SK-N-SH treated with all-trans-retinoic acid at 6 μM for 48 hours (cell line): ENCODE measurements around the gene FXYD2.

Experiments
- ATAC-seq: fragments of 200-7000 bp; cut with Tn5 transposase; 3 replicates; pipeline ENCODE4 v1.9.1; 2020; ENCODE audit warnings: mild to moderate bottlenecking, moderate library complexity
- ARNTL ChIP-seq: fragments of 450-650 bp; formaldehyde crosslinking; IDR thresholded peaks from 2 replicates; pipeline ENCODE4 v1.5.0; 2020; ENCODE audit warnings: low read depth, mild to moderate bottlenecking, moderate library complexity, borderline replicate concordance
- CSDC2 ChIP-seq: fragments of 250-450 bp; sonication (Bioruptor Pico); IDR thresholded peaks from 2 replicates; pipeline ENCODE4 v1.5.0; 2020; ENCODE audit warnings: mild to moderate bottlenecking, moderate library complexity
- ESRRG ChIP-seq: fragments of 250-450 bp; sonication (Bioruptor Pico); IDR thresholded peaks from 2 replicates; pipeline ENCODE4 v1.6.1; 2021; ENCODE audit warnings: mild to moderate bottlenecking
- GLIS3 ChIP-seq: fragments of 250-450 bp; sonication (Bioruptor Pico); IDR thresholded peaks from 2 replicates; pipeline ENCODE4 v1.5.0; 2020; ENCODE audit warnings: mild to moderate bottlenecking, moderate library complexity
- ISL1 ChIP-seq: fragments of 250-450 bp; sonication (Bioruptor Pico); IDR thresholded peaks from 2 replicates; pipeline ENCODE4 v2.1.2; 2022; ENCODE audit warnings: mild to moderate bottlenecking, moderate library complexity
- OSR1 ChIP-seq: fragments of 250-450 bp; sonication (Bioruptor Pico); IDR thresholded peaks from 2 replicates; pipeline ENCODE4 v1.8.0; 2022; ENCODE audit warnings: moderate library complexity, mild to moderate bottlenecking, inconsistent platforms
- PATZ1 ChIP-seq: fragments of 250-450 bp; sonication (Bioruptor Pico); IDR thresholded peaks from 2 replicates; pipeline ENCODE4 v1.8.0; 2020; ENCODE audit warnings: mild to moderate bottlenecking, moderate library complexity, borderline replicate concordance
- PPARA ChIP-seq: fragments of 250-450 bp; sonication (Bioruptor Pico); IDR thresholded peaks from 2 replicates; pipeline ENCODE4 v1.5.0; 2020; ENCODE audit warnings: mild to moderate bottlenecking, borderline replicate concordance
- RARB ChIP-seq: fragments of 250-450 bp; sonication (Bioruptor Pico); IDR thresholded peaks from 2 replicates; pipeline ENCODE4 v1.8.0; 2021; ENCODE audit warnings: mild to moderate bottlenecking, moderate library complexity
- TOX ChIP-seq: fragments of 250-450 bp; sonication (Bioruptor Pico); IDR thresholded peaks from 2 replicates; pipeline ENCODE4 v1.8.0; 2021; ENCODE audit warnings: mild to moderate bottlenecking, moderate library complexity, borderline replicate concordance
- ZC3H10 ChIP-seq: fragments of 250-450 bp; sonication (Bioruptor Pico); IDR thresholded peaks from 2 replicates; pipeline ENCODE4 v1.5.1; 2021; ENCODE audit warnings: mild to moderate bottlenecking, moderate library complexity
- ZFP30 ChIP-seq: fragments of 450-650 bp; formaldehyde crosslinking; IDR thresholded peaks from 2 replicates; pipeline ENCODE4 v1.5.0; 2022; ENCODE audit warnings: mild to moderate bottlenecking, moderate library complexity
- ZNF70 ChIP-seq: fragments of 450-650 bp; formaldehyde crosslinking; IDR thresholded peaks from 2 replicates; pipeline ENCODE4 v1.5.0; 2020; ENCODE audit warnings: mild to moderate bottlenecking, moderate library complexity
- ZNF8 ChIP-seq: fragments of 450-650 bp; formaldehyde crosslinking; IDR thresholded peaks from 2 replicates; pipeline ENCODE4 v1.5.0; 2020; ENCODE audit warnings: mild to moderate bottlenecking, moderate library complexity
- TF ChIP-seq, protein P1 (sequence below): fragments of 250-450 bp; sonication (Bioruptor Pico); IDR thresholded peaks from 2 replicates; pipeline ENCODE4 v1.5.0; 2020; ENCODE audit warnings: mild to moderate bottlenecking, moderate library complexity
- TF ChIP-seq, protein P2 (sequence below): fragments of 250-450 bp; sonication (Bioruptor Pico); IDR thresholded peaks from 2 replicates; pipeline ENCODE4 v1.8.0; 2021; ENCODE audit warnings: low read depth, mild to moderate bottlenecking, moderate library complexity, borderline replicate concordance
- TF ChIP-seq, protein P3 (sequence below): fragments of 250-450 bp; sonication (Bioruptor Pico); IDR thresholded peaks from 2 replicates; pipeline ENCODE4 v1.5.1; 2021; ENCODE audit warnings: mild to moderate bottlenecking, moderate library complexity

Gene FXYD2

DNA sequence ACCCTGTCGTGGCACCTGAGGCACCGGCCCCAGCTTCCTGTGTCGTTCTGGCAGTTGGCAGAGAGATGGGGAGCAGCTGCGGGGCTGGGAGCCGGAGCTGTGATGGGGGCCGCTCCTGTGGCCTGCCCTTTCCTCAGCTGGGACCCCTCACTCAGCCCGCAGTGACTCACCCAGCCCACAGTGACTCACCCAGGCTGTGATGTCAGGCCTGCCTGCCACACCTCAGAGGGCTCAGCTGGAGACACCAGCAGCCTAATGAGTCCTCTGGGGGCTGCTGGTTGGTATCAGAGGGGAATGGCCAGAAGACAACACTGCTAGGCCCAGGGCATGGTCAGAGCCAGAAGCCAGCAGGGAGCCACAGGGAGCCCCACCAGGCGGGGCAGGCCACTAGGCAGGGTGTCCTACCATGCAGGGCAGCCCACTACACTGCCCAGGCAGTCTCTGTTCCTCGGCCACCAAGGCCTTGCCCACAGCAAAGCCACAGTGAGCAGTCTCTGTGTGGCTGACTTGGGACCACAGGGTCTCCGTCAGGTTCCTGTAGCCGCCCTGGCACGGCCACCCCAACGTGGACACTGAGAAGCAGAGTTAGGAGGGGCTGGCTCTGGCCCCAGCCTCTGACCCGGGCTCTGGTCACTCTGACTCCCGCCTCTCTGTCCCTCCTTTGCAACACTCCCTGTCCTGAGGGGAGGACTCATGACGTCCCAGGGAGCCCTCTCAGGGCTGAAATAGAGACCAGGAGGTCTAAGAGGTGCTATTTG, 4.2 kb upstream of the FXYD2 start:
- TF ChIP-seq CSDC2 (CRISPR knock-in tag) (no peak), ARNTL (CRISPR knock-in tag) (no peak), OSR1 (CRISPR knock-in tag) (no peak), GLIS3 (CRISPR knock-in tag) (no peak), PATZ1 (CRISPR knock-in tag) (no peak), ZNF70 (CRISPR knock-in tag) (no peak), RARB (CRISPR knock-in tag) (no peak), ZC3H10 (CRISPR knock-in tag) (no peak), ZNF8 (CRISPR knock-in tag) (no peak), ESRRG (no peak), ISL1 (CRISPR knock-in tag) (no peak), ZFP30 (no peak)
- TF ChIP-seq, protein P1, sequence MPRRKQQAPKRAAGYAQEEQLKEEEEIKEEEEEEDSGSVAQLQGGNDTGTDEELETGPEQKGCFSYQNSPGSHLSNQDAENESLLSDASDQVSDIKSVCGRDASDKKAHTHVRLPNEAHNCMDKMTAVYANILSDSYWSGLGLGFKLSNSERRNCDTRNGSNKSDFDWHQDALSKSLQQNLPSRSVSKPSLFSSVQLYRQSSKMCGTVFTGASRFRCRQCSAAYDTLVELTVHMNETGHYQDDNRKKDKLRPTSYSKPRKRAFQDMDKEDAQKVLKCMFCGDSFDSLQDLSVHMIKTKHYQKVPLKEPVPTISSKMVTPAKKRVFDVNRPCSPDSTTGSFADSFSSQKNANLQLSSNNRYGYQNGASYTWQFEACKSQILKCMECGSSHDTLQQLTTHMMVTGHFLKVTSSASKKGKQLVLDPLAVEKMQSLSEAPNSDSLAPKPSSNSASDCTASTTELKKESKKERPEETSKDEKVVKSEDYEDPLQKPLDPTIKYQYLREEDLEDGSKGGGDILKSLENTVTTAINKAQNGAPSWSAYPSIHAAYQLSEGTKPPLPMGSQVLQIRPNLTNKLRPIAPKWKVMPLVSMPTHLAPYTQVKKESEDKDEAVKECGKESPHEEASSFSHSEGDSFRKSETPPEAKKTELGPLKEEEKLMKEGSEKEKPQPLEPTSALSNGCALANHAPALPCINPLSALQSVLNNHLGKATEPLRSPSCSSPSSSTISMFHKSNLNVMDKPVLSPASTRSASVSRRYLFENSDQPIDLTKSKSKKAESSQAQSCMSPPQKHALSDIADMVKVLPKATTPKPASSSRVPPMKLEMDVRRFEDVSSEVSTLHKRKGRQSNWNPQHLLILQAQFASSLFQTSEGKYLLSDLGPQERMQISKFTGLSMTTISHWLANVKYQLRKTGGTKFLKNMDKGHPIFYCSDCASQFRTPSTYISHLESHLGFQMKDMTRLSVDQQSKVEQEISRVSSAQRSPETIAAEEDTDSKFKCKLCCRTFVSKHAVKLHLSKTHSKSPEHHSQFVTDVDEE (CRISPR knock-in tag), result no peak
- TF ChIP-seq, protein P2, sequence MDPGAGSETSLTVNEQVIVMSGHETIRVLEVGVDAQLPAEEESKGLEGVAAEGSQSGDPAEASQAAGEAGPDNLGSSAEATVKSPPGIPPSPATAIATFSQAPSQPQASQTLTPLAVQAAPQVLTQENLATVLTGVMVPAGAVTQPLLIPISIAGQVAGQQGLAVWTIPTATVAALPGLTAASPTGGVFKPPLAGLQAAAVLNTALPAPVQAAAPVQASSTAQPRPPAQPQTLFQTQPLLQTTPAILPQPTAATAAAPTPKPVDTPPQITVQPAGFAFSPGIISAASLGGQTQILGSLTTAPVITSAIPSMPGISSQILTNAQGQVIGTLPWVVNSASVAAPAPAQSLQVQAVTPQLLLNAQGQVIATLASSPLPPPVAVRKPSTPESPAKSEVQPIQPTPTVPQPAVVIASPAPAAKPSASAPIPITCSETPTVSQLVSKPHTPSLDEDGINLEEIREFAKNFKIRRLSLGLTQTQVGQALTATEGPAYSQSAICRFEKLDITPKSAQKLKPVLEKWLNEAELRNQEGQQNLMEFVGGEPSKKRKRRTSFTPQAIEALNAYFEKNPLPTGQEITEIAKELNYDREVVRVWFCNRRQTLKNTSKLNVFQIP (CRISPR knock-in tag), result no peak
- ATAC-seq, result peak; percentile 36

GRCh38 chr11:117827521-117828511, 3.3 kb upstream of the FXYD2 start:
- ATAC-seq, result no peak
- TF ChIP-seq PPARA (CRISPR knock-in tag) (no peak), TOX (no peak), ZFP30 (no peak), ISL1 (CRISPR knock-in tag) (no peak), ZNF8 (CRISPR knock-in tag) (no peak)
- TF ChIP-seq, protein P3, sequence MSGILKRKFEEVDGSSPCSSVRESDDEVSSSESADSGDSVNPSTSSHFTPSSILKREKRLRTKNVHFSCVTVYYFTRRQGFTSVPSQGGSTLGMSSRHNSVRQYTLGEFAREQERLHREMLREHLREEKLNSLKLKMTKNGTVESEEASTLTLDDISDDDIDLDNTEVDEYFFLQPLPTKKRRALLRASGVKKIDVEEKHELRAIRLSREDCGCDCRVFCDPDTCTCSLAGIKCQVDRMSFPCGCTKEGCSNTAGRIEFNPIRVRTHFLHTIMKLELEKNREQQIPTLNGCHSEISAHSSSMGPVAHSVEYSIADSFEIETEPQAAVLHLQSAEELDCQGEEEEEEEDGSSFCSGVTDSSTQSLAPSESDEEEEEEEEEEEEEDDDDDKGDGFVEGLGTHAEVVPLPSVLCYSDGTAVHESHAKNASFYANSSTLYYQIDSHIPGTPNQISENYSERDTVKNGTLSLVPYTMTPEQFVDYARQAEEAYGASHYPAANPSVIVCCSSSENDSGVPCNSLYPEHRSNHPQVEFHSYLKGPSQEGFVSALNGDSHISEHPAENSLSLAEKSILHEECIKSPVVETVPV (CRISPR knock-in tag), result no peak
- TF ChIP-seq, protein P1 (CRISPR knock-in tag), result no peak
